HEK293T (cell line): ENCODE data around the gene SASS6.

Source experiments
- ARNT ChIP-seq: fragments of 450-650 bp; IDR thresholded peaks from 2 replicates; pipeline ENCODE4 v1.6.1; 2017; ENCODE audit warnings: mild to moderate bottlenecking
- BHLHE40 ChIP-seq: fragments of 450-650 bp; IDR thresholded peaks from 2 replicates; pipeline ENCODE4 v1.6.1; 2016; ENCODE audit warnings: mild to moderate bottlenecking, moderate library complexity, borderline replicate concordance
- ELF4 ChIP-seq: fragments of 450-650 bp; IDR thresholded peaks from 2 replicates; pipeline ENCODE4 v1.6.1; 2017; ENCODE audit warnings: antibody characterized with exemption
- FOXA1 ChIP-seq: fragments of 450-650 bp; IDR thresholded peaks from 2 replicates; pipeline ENCODE4 v1.6.1; 2016; ENCODE audit warnings: mild to moderate bottlenecking
- FOXK2 ChIP-seq: fragments of 450-650 bp; IDR thresholded peaks from 2 replicates; pipeline ENCODE4 v1.6.1; 2016; ENCODE audit warnings: mild to moderate bottlenecking
- FOXM1 ChIP-seq: fragments of 450-650 bp; IDR thresholded peaks from 2 replicates; pipeline ENCODE4 v1.6.1; 2017; ENCODE audit warnings: mild to moderate bottlenecking, borderline replicate concordance
- HDGF ChIP-seq: fragments of 450-650 bp; IDR thresholded peaks from 2 replicates; pipeline ENCODE4 v1.6.1; 2017; ENCODE audit warnings: antibody characterized with exemption, borderline replicate concordance
- SP1 ChIP-seq: fragments of 450-650 bp; IDR thresholded peaks from 2 replicates; pipeline ENCODE4 v1.6.1; 2017
- SUZ12 ChIP-seq: fragments of 450-650 bp; IDR thresholded peaks from 2 replicates; pipeline ENCODE4 v1.6.1; 2016; ENCODE audit warnings: mild to moderate bottlenecking
- TARDBP ChIP-seq: fragments of 450-650 bp; IDR thresholded peaks from 2 replicates; pipeline ENCODE4 v1.6.1; 2016
- TF ChIP-seq, protein P1 (sequence below): fragments of 450-650 bp; IDR thresholded peaks from 2 replicates; pipeline ENCODE4 v1.6.1; 2016

DNA sequence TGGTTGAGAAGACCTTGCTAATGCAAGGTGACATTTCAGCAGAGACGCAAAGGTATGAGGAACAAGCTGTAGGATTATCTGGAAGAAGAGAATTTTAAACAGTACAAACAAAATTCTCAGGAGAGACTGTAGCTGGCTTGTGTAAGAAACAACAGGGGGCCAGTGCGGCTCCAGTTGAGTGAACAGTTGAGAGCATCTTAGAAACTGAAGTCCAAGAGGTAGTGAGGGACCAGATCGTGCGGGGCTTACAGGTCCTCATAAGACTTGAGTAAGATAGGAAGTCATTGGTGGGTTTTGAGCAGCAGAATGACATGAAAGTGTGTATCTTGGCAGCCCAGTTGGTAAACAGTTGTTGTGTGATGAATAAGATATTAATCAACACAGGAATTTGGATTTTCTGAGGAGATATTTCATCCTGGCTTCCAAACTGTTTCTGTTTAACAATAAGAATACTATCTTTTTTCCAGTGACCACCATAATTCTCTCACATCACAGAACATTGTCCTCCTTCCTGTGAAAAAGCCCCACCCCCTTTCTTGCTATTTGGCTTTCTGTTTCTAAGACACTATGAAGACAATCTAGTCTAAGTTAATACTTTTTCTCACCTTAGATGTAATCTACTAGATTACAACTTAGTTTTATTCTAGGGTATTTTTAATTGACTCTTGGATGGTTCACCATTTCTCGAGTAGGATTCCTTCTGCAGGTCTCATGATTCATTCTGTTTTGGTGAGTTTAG lies 62.4 kb downstream of the SASS6 start:
- TF ChIP-seq ELF4 (no peak), ARNT (no peak), SUZ12 (no peak), FOXK2 (no peak), BHLHE40 (no peak), TARDBP (no peak), FOXA1 (no peak), FOXM1 (no peak), HDGF (no peak), SP1 (no peak)
- TF ChIP-seq, protein P1, sequence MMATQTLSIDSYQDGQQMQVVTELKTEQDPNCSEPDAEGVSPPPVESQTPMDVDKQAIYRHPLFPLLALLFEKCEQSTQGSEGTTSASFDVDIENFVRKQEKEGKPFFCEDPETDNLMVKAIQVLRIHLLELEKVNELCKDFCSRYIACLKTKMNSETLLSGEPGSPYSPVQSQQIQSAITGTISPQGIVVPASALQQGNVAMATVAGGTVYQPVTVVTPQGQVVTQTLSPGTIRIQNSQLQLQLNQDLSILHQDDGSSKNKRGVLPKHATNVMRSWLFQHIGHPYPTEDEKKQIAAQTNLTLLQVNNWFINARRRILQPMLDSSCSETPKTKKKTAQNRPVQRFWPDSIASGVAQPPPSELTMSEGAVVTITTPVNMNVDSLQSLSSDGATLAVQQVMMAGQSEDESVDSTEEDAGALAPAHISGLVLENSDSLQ = no peak
